HG02610 (cell line): ENCODE results near the gene BPGM.
"Not testable (repeated sequence)": the region's sequence is repeated elsewhere in the genome, so short reads cannot be mapped to it uniquely, and the experiment has no call there.

Source experiments
- ATAC-seq: cut with Tn5 transposase; IDR thresholded peaks from one replicate; pipeline ENCODE4 v1.9.1; 2021; ENCODE audit warnings: mild to moderate bottlenecking, moderate library complexity; ENCODE audit not compliant: unreplicated experiment

The BPGM gene

DNA sequence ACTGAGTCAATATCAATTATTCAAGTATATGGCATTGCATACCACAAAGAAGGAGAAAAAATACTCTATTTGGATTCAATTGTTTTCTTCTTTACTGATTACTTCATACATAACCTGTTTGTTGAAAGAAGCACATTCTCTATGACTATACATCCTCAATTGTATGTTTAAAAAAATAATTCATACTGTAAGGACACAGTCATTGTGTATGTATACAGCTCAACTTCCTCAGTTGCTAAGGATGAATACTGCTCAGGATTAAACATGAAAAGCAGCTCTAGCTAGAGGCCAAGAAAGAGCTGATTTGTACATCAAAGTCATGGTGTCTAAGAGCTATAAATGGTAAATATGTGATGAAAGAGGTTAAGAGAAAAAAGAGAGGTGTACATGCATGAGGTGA, 15.8 kb upstream of the BPGM start:
- no peak for ATAC-seq

DNA sequence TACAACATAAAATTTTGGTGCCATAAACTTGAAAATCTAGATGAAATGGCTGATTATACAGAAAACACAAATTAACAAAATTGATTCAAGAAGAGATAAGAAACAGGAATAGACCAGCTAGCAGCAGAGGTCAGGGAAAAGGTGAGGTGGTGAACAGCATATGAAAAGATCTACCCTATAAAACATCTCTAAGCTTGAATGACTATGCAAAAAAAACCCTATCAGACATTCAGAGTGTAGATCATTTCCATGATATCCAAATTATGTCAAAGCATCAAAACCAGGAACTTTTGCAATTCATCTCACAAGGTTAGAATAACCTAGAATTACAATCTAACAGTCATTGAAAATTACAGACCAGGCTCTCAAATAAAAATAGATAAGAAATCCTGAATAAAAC, 14.6 kb upstream of the BPGM start:
- no peak for ATAC-seq

DNA sequence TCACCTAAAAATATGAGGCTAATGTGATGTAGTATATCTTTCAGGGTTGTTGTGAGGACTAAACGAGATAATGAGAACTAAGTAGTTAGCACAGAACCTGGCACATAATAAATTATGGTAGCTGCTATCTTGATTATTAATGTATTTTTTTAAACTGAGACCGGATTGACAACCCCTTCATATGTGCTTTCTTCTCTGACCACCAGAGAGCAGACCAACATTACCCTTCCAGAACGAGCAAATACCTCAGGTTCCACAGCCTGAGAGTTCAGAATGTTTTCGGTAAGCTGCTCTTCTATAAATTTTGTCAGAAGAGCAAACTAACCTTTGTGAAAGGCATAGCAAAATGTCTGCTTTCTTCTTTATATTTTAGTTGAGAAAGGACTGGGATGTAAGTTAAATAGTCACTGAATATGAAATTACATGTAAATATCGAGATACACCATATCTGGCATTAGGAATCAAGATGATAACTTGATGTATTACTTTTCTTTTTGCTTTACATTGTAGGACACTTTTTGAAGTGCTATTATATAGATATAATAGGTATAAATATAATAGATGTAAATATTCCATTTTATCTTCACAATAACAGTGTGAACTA, 13.6 kb upstream of the BPGM start:
- no peak for ATAC-seq

DNA sequence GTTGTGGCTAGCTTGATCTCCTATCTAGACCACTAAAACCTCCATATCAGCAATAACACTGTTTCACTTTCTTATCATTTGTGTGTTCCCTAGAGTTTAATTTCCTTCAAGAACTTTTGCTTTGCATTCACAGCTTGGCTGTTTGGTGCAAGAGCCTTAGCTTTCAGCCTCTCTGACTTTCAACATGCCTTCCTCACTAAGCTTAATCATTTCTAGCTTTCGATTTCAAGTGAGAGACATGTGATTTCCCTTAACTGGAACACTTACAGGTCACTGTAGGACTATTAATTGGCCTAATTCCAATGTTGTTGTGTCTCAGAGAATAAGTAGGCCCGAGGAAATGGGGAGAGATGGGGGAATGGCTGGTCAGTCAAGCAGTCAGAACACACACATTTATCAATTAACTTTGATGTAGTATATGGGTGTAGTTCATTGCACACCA, 10.6 kb upstream of the BPGM start:
- ATAC-seq, result peak; percentile 93

DNA sequence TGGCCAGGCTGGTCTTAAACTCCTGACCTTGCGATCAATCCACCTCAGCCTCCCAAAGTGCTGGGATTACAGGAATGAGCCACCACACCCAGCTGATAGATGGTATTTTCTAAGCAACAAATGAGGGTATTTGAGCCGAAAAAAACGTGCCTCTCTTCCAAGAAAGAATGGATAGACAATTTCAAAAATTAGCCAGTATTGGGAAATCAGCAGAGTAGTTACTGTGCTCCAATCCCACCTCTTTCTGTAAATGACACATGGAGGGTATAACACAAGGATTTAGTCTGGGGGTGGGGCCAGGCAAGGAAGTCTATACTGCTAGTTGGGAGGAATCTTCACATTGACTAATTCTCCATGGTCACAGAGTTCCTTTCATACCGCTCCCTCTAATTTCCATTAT, 9.2 kb upstream of the BPGM start:
- ATAC-seq, result no peak

DNA sequence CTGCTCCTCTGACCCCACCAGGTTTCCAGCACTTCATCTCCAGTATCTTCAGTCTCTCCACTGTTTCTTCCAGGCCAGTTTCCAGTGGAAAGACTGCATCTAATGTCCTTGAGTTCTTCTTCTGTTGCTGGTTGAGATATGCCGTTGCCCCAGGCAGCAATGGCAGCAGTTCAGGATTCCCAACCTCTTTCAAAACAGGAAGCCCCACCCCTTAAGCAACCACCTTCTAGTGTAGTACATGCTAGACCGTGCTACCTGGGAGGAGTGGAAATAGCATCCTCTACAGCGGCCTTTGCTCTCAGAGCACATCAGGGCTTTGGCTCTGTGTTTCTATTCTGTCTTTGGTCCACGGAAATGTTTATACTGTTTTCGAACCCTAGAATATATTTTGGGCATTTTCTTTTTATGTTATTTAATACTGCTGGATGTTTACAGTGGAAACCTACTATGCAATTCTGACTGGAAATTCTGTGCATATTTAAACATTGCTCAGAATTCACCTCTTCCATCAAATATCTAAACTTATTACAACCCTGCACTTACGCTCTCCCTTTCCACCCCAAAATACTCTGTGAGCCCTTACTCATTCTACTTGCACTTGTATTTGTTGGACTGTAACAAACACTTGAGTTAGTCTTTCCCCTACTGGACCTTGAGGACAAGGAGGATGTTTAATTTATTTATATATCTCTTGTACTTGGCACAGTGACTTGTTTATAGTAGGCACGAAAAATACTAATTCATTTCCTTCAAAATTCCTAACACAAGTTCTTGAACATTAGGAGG, 8.5 kb upstream of the BPGM start:
- no peak for ATAC-seq

DNA sequence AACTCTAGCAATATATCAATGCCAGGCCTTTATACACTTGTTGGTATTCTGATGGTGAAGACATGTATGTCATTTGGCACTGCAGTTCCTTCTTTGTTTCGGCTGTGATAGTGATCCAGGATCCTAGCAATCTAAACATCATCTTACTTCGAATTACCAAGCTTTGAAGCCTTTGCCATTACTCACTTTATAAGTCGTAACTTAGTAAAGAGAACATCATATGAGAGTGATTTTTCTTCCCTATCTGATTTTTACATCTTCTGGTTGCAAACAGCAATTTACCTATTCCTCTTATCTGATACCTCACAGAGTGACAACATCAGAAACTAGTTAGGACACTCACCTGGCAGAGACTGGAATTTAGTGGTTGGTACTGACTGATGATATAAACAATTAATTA, 7.6 kb upstream of the BPGM start:
- ATAC-seq, result no peak

DNA sequence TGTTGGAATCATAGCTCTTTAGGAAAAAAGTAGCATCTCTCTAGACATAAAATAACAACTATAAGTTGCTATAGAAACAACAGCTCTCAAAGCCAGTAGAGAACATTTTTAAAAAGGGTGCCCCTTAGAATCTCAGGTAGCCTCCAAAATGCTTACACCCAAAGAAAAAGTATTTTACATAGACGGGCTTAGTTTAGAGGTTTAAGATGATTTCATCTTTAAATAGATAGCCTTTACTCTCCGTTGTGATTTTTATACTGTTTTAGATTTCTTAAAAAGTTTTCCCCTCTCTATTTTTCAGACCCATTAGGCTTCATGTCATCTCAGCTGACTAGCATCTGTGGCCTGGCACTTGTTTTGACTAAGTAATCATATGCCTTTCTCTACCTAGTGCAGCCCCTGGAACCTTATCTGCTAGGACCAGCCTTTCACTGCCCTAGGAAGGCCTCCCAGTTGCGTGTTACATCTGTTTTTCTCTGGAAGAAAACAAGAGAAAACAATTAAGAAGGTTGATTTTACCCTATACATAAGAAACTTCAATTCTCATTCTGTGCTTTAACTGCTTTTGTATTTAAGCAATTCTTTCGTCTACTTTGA, 6.9 kb upstream of the BPGM start:
- ATAC-seq, result no peak

DNA sequence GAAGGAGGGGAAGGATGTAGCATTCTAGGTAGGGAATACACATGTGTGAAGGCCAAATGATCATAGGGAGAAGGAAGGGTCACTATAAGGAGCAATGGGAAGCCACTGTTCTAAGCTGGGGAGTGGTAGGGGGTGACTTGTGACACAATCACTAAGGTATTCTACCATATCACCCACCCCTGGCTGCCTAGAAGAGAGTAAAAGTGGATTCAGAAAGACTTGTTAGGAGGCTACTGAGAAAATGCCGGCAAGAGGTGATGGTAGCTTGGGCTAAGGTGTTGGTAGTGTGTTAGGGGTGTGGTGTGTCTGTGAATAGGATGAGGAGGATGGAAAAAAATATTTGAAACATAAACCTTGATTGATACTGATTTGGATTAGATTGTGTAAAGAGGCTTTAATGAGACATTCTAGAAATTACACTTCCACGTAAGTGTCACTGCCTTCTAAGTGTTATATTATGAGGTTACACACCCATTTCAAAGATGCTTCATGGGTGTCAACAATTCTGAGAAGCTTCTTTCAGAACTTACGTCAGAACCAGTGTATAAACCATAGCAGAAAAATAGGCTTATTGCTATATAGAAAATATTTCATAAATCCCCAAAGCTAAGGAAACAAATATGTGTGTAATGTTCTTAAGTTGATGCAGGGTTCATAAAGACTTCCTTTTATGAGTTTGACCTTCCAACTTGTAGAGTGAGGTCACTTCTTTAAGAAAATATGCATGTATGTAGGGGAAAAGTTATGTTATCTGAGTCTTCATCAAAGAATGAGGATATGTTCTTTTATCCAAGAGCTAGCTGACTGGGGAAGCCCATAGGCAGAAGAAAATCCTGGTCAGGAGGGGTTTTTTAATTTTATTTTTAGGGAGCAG, 5.6 kb upstream of the BPGM start:
- no peak for ATAC-seq

DNA sequence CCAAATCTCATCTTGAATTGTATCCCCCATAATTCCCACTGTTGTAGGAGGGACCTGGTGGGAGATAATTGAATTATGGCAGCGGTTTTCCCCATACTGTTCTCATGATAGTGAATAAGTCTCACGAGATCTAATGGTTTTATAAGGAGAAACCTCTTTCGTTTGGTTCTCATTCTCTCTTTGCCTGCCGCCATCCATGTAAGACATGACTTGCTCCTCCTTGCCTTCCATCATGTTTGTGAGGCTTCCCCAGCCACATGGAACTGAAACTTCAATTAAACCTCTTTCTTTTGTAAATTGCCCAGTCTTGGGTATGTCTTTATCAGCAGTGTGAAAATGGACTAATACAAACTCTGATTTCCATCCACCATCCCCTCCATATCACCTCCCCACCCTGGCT, 4.7 kb upstream of the BPGM start:
- not testable (repeated sequence) for ATAC-seq

DNA sequence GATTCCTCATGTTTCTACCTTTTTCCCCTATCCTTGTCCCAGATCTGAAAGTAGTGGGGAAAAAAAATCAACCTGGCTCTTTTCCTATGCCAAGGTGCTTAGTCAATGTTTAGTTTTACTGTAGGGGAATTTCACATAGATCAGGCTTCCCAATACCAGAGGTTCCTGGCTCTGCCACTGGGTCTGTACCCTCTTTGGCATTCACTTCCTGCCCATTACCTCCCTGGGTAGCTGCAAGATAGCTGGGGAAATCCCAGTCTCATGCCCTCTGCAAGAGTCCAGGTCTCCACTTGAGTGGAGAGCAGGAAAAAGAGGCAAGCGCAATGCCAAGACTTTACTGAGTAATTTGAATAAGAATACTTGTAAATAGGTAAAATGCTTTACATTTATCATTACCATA, 3.5 kb upstream of the BPGM start:
- no peak for ATAC-seq

DNA sequence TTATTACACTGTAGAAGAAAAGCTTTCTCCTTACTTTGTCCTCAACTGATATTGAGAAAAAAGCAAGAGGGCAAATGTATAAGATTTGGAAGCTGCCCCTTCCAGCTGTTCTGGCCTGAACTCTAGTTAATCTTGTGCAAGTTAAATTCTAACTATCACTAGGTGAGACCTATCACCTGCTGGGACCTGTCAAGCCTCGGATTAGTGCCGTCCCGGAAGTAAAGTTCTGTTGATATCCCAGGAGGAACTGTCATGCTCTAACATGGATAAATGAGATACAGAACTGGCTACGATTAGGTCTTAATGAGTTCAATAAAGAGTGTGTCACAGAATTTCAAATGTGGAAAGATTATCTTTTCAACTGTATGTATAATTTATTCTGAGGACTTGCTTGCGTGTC, 1.2 kb upstream of the BPGM start:
- no peak for ATAC-seq

DNA sequence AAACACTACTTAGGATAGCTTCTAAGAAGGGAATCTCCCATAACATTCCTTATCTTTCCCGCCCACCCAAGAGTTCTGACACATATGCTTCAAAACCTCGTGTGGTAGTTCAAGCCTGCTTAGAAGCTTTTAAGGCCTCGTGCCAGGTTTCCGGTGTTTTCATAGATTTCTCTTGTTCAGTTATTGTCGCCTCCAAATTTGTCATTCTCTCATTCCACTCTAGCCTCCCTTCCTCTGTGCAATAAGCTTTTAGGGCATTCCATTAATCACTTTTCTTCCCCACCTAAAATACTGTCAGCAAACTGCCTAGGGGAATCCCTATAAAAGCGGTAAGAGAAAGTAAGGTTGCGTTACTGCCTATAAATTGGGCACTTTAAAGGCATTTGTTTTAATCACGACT, 718 bp upstream of the BPGM start:
- no peak for ATAC-seq

DNA sequence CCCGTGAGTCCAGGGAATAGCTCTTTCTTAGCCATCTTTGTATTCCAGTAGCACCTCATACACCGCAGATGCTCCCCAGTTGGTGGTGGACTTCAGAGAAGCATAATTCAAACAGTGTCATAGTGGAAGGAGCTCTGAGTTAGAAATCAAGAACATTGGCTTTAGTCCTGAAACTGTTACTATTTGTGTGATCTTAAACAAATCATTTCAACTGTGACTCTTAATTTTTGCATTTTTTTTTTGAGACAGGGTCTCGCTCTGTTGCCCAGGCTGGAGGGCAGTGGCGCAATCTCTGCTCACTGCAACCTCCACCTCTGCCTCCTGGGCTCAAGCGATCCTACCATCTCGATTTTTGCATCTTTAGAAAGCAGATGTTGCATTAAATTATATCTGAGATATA, 1.8 kb downstream of the BPGM start:
- ATAC-seq, result no peak

DNA sequence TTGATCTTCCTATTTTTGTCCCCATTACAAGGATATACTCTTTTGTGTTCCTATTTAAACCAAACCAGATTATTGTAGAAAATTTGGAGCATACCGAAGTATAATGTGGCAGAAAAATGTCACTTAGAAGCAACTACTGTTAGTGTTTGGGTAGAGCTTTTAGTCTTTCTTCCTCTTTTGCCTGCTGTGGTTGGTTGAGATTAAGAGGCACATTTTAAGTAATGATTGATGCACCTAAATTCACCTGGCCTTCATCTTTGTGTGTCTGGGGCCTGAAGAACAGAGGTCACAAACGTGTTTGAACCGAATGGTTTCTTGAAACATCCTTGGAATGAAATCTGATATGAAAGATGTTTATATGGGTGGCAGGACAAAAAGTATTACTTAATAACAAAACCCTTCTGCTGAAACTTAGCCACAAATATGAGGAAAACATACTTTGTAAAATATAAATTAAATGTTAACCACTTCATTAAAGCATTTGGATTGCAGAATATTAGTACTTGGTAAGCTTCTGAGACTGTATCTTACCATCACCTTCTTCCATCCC, 2.6 kb downstream of the BPGM start:
- no peak for ATAC-seq

DNA sequence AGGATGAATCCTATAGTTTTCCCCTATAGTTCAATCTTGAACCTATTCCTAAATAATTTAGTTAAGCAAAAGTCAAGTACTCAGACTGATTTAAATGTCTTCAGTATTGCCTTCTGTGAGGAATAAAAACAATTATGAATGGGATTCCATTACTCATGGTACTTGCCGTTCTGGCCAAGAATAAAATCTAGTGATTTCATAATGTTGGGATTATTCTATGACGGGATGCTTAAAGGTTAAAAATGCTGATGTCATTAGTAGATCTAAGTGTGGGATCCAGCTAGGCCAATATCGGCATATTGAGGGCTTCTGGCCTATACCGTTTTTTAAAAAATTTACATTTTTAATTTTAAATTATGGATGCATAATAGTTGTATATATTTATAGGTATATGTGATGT, 5.3 kb downstream of the BPGM start:
- ATAC-seq, result no peak

DNA sequence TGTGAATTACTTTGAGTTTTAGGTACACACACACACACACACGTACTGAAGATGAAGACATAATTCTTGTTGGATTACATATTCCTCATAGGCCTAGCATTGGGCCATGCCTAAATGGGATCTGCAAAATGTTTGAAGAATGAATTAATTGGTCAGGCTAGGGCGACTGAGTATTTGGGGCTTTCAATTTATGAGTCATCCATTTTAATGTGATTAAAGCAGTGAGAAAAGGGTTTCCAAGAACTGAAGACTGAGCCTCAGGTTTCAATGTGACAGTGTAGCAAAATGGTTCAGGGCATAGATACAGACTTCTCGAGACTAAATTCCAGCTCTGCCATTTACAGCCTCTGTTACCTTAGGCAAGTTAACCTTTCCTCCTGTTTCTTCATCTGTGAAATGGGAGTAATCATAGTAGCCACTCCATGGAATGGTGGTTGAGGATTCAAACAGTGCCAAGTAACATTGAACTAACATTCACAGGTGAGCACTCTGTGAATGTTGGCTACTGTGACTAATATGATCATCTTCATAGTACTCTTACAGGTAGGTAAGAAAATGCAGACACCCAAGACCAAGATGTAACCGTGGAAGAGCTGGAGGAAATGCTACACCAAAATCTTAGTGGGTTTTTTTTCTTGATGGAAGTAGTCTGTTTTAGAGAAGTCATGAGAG, 7.6 kb downstream of the BPGM start:
- ATAC-seq, result peak; percentile 78

DNA sequence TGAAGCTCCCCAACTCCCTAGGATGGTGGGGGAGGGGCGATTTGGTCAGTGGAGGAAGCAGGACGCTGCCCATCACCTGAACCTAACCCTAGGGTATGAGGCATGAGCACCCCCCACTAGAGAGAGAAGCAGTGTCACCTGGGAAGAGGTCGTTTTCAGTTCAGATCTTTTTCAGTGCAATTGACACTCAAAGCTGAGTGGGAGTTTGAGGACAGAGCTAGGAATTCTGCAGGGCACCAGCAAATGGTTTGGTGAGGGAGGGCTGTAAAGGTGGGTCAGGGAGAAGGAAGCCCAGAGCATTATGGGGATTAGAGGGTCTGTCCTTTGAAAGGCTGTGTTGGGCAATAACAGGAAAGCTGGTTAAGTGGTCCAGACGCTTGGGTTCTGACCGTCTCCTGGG, 10.9 kb downstream of the BPGM start:
- ATAC-seq, result no peak

DNA sequence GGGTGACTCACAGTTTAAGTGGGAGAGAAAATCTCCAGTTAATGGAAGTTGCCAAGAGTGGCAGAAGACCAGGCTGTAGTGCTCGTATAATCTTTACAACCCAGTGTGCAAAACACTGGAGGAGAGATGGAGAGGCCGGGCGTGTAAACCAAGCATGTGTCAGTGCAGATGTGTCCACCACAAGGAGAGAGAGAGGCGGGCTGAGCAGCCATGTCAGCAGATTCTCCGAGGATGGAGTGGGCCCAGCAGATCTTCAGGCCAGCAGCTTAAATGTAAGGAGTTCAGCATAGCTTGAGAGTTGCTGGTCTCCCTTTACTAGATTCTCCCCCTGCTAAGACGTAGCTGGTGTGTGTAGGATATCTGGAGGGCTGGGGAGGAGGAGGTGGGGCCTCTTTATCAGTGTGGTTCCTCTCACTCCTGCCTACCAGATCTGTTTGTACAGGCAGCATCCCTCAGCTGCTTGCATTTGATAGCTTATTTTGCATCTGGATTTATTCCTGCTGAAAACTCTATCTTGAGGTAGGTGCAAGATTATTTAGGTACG, 13.7 kb downstream of the BPGM start:
- no peak for ATAC-seq

DNA sequence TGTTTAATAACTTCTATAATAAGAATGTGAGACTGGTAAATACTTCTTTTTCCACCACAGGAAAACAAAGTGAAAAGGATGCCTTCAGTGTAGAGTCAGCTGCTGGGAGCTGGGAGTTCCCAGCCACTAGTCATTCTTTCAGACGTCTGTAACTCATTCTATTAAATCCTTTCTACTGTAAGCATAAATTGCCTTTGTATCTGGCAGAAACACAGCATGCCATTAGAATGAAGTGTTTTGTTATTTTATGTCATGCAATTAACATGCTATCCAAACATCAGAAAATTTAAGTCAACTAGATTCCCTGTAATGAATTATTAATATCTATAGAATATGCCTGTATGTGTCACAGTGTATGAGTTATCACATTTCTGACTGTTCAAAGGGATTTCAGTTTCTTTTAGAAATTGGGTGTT, 14.3 kb downstream of the BPGM start:
- no peak for ATAC-seq
